ENCODE measurements around the gene IRF2BP2.

DNA sequence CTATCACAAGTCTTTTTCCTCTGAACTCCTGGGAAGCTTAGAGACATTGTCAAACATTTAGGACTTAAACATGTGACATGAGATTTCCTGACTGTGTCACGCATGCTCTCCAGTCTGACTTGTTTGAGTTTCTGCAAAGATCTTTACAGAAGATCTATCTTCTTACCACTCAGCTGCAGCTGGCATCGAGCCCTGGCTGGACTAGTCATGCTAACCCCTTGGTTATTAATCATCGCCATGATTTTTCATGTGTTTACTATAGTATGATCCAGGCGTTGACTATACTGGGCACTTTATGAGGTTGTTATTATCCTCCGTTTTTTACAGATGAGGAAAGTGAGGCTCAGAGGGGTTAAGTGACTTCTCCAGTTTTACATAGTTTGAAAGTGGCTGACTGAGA lies 18.1 kb upstream of the IRF2BP2 start:
- TF ChIP-seq, protein P1, sequence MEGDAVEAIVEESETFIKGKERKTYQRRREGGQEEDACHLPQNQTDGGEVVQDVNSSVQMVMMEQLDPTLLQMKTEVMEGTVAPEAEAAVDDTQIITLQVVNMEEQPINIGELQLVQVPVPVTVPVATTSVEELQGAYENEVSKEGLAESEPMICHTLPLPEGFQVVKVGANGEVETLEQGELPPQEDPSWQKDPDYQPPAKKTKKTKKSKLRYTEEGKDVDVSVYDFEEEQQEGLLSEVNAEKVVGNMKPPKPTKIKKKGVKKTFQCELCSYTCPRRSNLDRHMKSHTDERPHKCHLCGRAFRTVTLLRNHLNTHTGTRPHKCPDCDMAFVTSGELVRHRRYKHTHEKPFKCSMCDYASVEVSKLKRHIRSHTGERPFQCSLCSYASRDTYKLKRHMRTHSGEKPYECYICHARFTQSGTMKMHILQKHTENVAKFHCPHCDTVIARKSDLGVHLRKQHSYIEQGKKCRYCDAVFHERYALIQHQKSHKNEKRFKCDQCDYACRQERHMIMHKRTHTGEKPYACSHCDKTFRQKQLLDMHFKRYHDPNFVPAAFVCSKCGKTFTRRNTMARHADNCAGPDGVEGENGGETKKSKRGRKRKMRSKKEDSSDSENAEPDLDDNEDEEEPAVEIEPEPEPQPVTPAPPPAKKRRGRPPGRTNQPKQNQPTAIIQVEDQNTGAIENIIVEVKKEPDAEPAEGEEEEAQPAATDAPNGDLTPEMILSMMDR (IDR thresholded peaks at IDR 0.05) = no peak
- TF ChIP-seq POLR2A (IDR thresholded peaks at IDR 0.05) (no peak), EP300 (IDR thresholded peaks at IDR 0.05; ENCODE audit: low read depth) (no peak)

All from transverse colon (tissue), 3 donors.